Transverse colon (tissue), 4 donors: ENCODE data around the gene NAA20. TPM values are rescaled to one million over a fixed set of nuclear protein-coding genes. Genes with fewer than 3 reads are reported as not detected.

Experiments used
- DNase-seq: peaks from one replicate; pipeline ENCODE4 v3.0.0-alpha.2; 2019
- H3K27ac ChIP-seq, 4 donors: fragments of 200-600 bp; sonication (generic); 2 replicates each; pipeline ENCODE4 v1.5.1; 2016 to 2018; ENCODE audit warnings: inconsistent platforms in 4 of 4
- H3K27me3 ChIP-seq: fragments of 200-600 bp; sonication (generic); 2 replicates; pipeline ENCODE4 v1.5.1; 2017; ENCODE audit warnings: inconsistent platforms
- H3K36me3 ChIP-seq, 4 donors: fragments of 200-600 bp; sonication (generic); 2 replicates each; pipeline ENCODE4 v1.5.1; 2017 to 2019; ENCODE audit warnings: inconsistent platforms in 4 of 4
- H3K4me1 ChIP-seq, 4 donors: fragments of 200-600 bp; sonication (generic); 2 replicates each; pipeline ENCODE4 v1.5.1; 2017 to 2020; ENCODE audit warnings: inconsistent platforms in 4 of 4
- H3K4me3 ChIP-seq, 4 donors: fragments of 200-600 bp; sonication (generic); 1 replicate in 1 of 4; 2 replicates in 3 of 4; pipeline versions ENCODE4 v1.5.1 to v1.6.1; 2017 to 2019; ENCODE audit warnings: inconsistent platforms in 4 of 4
- H3K9me3 ChIP-seq, 2 donors: fragments of 200-600 bp; sonication (generic); 2 replicates each; pipeline ENCODE4 v1.5.1; 2017 to 2019; ENCODE audit warnings: inconsistent platforms in 2 of 2
- CTCF ChIP-seq, 5 experiments: fragments of 200-600 bp in 3 of 5; fragments of 450-650 bp in 2 of 5; sonication (generic) in 3 of 5; IDR thresholded peaks; 1 replicate in 2 of 5; 2 replicates in 3 of 5; pipeline ENCODE4 v1.5.1; 2016 to 2017; ENCODE audit warnings: antibody characterized with exemption in 5 of 5, inconsistent platforms in 3 of 5, mild to moderate bottlenecking in 2 of 5, moderate library complexity in 1 of 5
- EP300 ChIP-seq: sonication (generic); formaldehyde crosslinking; IDR thresholded peaks from one replicate; pipeline ENCODE4 v1.6.1; 2017; ENCODE audit warnings: antibody characterized with exemption, low read depth
- POLR2A ChIP-seq: fragments of 450-650 bp; IDR thresholded peaks from one replicate; pipeline ENCODE4 v1.6.1; 2016; ENCODE audit warnings: antibody characterized with exemption, mild to moderate bottlenecking, moderate library complexity
- POLR2AphosphoS5 ChIP-seq, 3 donors: sonication (generic); formaldehyde crosslinking; IDR thresholded peaks; one replicate each; pipeline ENCODE4 v1.6.1; 2016; ENCODE audit warnings: antibody characterized with exemption in 3 of 3
- WGBS, 2 donors: methylation state at CpG; one replicate each; pipeline ENCODE4 v1.1.5; 2018; ENCODE audit warnings: low coverage in 1 of 2; 5-methylcytosine and 5-hydroxymethylcytosine counted together
- in situ Hi-C, 4 donors: fragments of 200-750 bp; cut with MboI; loops; one replicate each; pipeline versions ENCODE4 v1.15.0 to v1.15.1; 2017; ENCODE audit warnings: low sequenced_read_pairs in 3 of 4, low pct_ligation_motif_present in 1 of 4, low pct_unique_long_range_greater_than_20kb in 1 of 4
- intact Hi-C: fragments of 100-400 bp; cut with DNase I; formaldehyde crosslinking; loops from one replicate; pipeline ENCODE4 v1.15.1; 2023; ENCODE audit warnings: low total_unique reads
- total RNA-seq, 4 donors: library from RNA; depleted of rRNA; stranded (reverse); fragments of >200 nt; gene quantifications; one replicate each; pipeline ENCODE4 v1.1.0, GENCODE V29; 2016

The NAA20 gene
- total RNA-seq, 4 donors from 2014 or later, result 26.5 to 58.0 (median 32.7) TPM

GRCh38 chr20:19995220-19995863 lies 21.8 kb upstream of the NAA20 start:
- Histone ChIP-seq H3K27ac (peak overlapping the region; percentile 49 to 84 (median 73)), H3K4me3 (no peak overlapping the region), H3K9me3 (no peaks in the 10 kb centered on the region), H3K27me3 (no peaks in the 10 kb centered on the region), H3K36me3 (peaks cover 1 to 36% (median 6%) of the 10 kb centered on the region in 4 donors), H3K4me1 (peaks cover 16 to 55% (median 21%) of the 10 kb centered on the region in 4 donors)
- in situ Hi-C loops, result loop anchor here in 2 of 4 donors (5.0 to 10.0 kb wide), 2 partner anchors 211 to 213 kb away; no protein-coding TSS in a partner anchor
- 30 to 36% methylated on average over 5 of the region's 5 CpGs for WGBS, 2 donors
- no peak for DNase-seq
- intact Hi-C loops, result loop anchor here (5.0 kb wide), 1 partner anchor 208 kb away; no protein-coding TSS in a partner anchor
- TF ChIP-seq POLR2A, result no peak
- TF ChIP-seq EP300, result no peak
- TF ChIP-seq POLR2AphosphoS5 (IDR thresholded peaks at IDR 0.05), result no peak
- peak; percentile 73 to 86 (median 75) for TF ChIP-seq CTCF (IDR thresholded peaks at IDR 0.05)

- in situ Hi-C loops (loop anchor here in 2 of 4 donors (5.0 to 10.0 kb wide), 2 partner anchors 211 to 214 kb away; no protein-coding TSS in a partner anchor), intact Hi-C loops (loop anchor here (5.0 kb wide), 1 partner anchor 209 kb away; no protein-coding TSS in a partner anchor)
- H3K27ac ChIP-seq, result peak overlapping the region in 3 of 4 donors; percentile 5 to 49 (median 41)
- H3K4me1 ChIP-seq, result peaks cover 16 to 55% (median 20%) of the 10 kb centered on the region in 4 donors
- H3K9me3 ChIP-seq, result no peaks in the 10 kb centered on the region
- TF ChIP-seq POLR2AphosphoS5 (IDR thresholded peaks at IDR 0.05) (no peak), EP300 (no peak), POLR2A (no peak), CTCF (IDR thresholded peaks at IDR 0.05) (no peak)
- WGBS, 2 donors, result 86 to 100% methylated on average over 5 to 8 of the region's 8 CpGs
- H3K36me3 ChIP-seq, result peaks cover 1 to 40% (median 9%) of the 10 kb centered on the region in 4 donors
- DNase-seq, result no peak
- H3K4me3 ChIP-seq, result no peak overlapping the region
- H3K27me3 ChIP-seq, result no peaks in the 10 kb centered on the region
These were observed 20.9 kb upstream of the NAA20 start for GRCh38 chr20:19996222-19996621.

- 68 to 86% methylated on average over 7 to 9 of the region's 9 CpGs for WGBS, 2 donors
- Histone ChIP-seq H3K27me3 (no peaks in the 10 kb centered on the region), H3K36me3 (peaks cover 1 to 39% (median 9%) of the 10 kb centered on the region in 4 donors), H3K4me3 (no peak overlapping the region), H3K9me3 (no peaks in the 10 kb centered on the region), H3K27ac (peak overlapping the region; percentile 5 to 49 (median 34)), H3K4me1 (peaks cover 14 to 49% (median 19%) of the 10 kb centered on the region in 4 donors)
- in situ Hi-C loops (loop anchor here in 2 of 4 donors (5.0 to 10.0 kb wide), 2 partner anchors 212 to 215 kb away; no protein-coding TSS in a partner anchor), intact Hi-C loops (loop anchor here (5.0 kb wide), 1 partner anchor 210 kb away; no protein-coding TSS in a partner anchor)
- TF ChIP-seq POLR2AphosphoS5 (IDR thresholded peaks at IDR 0.05), result no peak
- no peak for TF ChIP-seq POLR2A
- no peak for TF ChIP-seq EP300
- no peak for TF ChIP-seq CTCF (IDR thresholded peaks at IDR 0.05)
- no peak for DNase-seq
These were observed 20.2 kb upstream of the NAA20 start for GRCh38 chr20:19996917-19997316.

- 85% methylated on average over 7 of the region's 7 CpGs; no CpG with 5 or more reads in 1 of the 2 donors for WGBS, 2 donors
- Histone ChIP-seq H3K9me3 (no peaks in the 10 kb centered on the region), H3K36me3 (peaks cover 0 to 34% (median 9%) of the 10 kb centered on the region in 4 donors), H3K4me3 (no peak overlapping the region), H3K27me3 (no peaks in the 10 kb centered on the region), H3K27ac (peak overlapping the region in 2 of 4 donors; percentile 37 to 42), H3K4me1 (peaks cover 14 to 42% (median 15%) of the 10 kb centered on the region in 4 donors)
- no peak for DNase-seq
- intact Hi-C loops (loop anchor here (5.0 kb wide), 1 partner anchor 212 kb away; no protein-coding TSS in a partner anchor), in situ Hi-C loops (loop anchor here in 2 of 4 donors (5.0 to 10.0 kb wide), 2 partner anchors 214 to 217 kb away; no protein-coding TSS in a partner anchor)
- TF ChIP-seq POLR2A (no peak), CTCF (IDR thresholded peaks at IDR 0.05) (no peak), EP300 (no peak), POLR2AphosphoS5 (IDR thresholded peaks at IDR 0.05) (no peak)
These were observed 18.0 kb upstream of the NAA20 start for GRCh38 chr20:19998990-19999705.
